GM21515 (cell line): ENCODE measurements around the gene HOXC9.

Experiments used
- ATAC-seq: cut with Tn5 transposase; IDR thresholded peaks from one replicate; pipeline ENCODE4 v1.9.1; 2021; ENCODE audit not compliant: unreplicated experiment

HOXC9 gene

GRCh38 chr12:53963005-53963404, 37.0 kb upstream of the HOXC9 start:
- ATAC-seq = no peak

- no peak for ATAC-seq
Measured at GRCh38 chr12:53963434-53964314, 36.3 kb upstream of the HOXC9 start.

GRCh38 chr12:53964315-53964713, 35.6 kb upstream of the HOXC9 start:
- ATAC-seq = no peak

- ATAC-seq = no peak
Measured at GRCh38 chr12:53965281-53966084, 34.5 kb upstream of the HOXC9 start.

- ATAC-seq = no peak
Measured at GRCh38 chr12:53966085-53966384, 33.9 kb upstream of the HOXC9 start.

- ATAC-seq = no peak
Measured at GRCh38 chr12:53966385-53967133, 33.4 kb upstream of the HOXC9 start.

GRCh38 chr12:53967421-53967925, 32.5 kb upstream of the HOXC9 start:
- no peak for ATAC-seq

GRCh38 chr12:53968214-53969127, 31.5 kb upstream of the HOXC9 start:
- no peak for ATAC-seq

- ATAC-seq = no peak
Measured at GRCh38 chr12:53969588-53970259, 30.2 kb upstream of the HOXC9 start.

- no peak for ATAC-seq
Measured at GRCh38 chr12:53970451-53970850, 29.5 kb upstream of the HOXC9 start.

GRCh38 chr12:53971129-53971528, 28.8 kb upstream of the HOXC9 start:
- no peak for ATAC-seq

- ATAC-seq = no peak
Measured at GRCh38 chr12:53971686-53972085, 28.3 kb upstream of the HOXC9 start.

GRCh38 chr12:53972152-53972702, 27.7 kb upstream of the HOXC9 start:
- no peak for ATAC-seq

GRCh38 chr12:53972722-53973235, 27.2 kb upstream of the HOXC9 start, which contains the start of gene HOXC11:
Gene HOXC11 (plus strand): TSS chr12:53973126. CDS start chr12:53973242, 116 bp downstream.
- ATAC-seq = no peak

- no peak for ATAC-seq
Measured at GRCh38 chr12:53973236-53974042, 26.5 kb upstream of the HOXC9 start.

GRCh38 chr12:53974084-53975063, 25.6 kb upstream of the HOXC9 start, which contains the start of gene HOTAIR:
Gene HOTAIR (minus strand): TSS chr12:53974954.
- no peak for ATAC-seq

GRCh38 chr12:53975064-53975471, 24.9 kb upstream of the HOXC9 start:
- ATAC-seq = no peak
